AG09309 (cell line): ENCODE results near the gene SLX4IP.

ENCODE experiments used
- DNase-seq: peaks from one replicate; pipeline ENCODE4 v3.0.0-alpha.2; 2010; ENCODE audit warnings: low read depth
- H3K4me3 ChIP-seq: 2 replicates; pipeline ENCODE4 v1.5.1; 2011; ENCODE audit warnings: mild to moderate bottlenecking, low read depth, low read length, moderate library complexity; ENCODE audit not compliant: control insufficient read depth
- CTCF ChIP-seq: IDR thresholded peaks from 2 replicates; pipeline ENCODE4 v1.5.1; 2011; ENCODE audit warnings: mild to moderate bottlenecking, low read depth, low read length, inconsistent platforms; ENCODE audit not compliant: insufficient read depth, control insufficient read depth; ENCODE audit errors: missing control alignments

Gene SLX4IP

GRCh38 chr20:10622657-10623418 lies 187.7 kb downstream of the SLX4IP start:
- peak overlapping the region; percentile 20 for H3K4me3 ChIP-seq
- DNase-seq: no peak

GRCh38 chr20:10625641-10626040 lies 190.5 kb downstream of the SLX4IP start:
- no peak for TF ChIP-seq CTCF
- no peak overlapping the region for H3K4me3 ChIP-seq
- DNase-seq: no peak

More at GRCh38 chr20:10622657-10623418, 187.7 kb downstream of the SLX4IP start:
- no peak for TF ChIP-seq CTCF

GRCh38 chr20:10626896-10627295 lies 191.8 kb downstream of the SLX4IP start:
- TF ChIP-seq CTCF: no peak
- no peak for DNase-seq
- no peak overlapping the region for H3K4me3 ChIP-seq

- DNase-seq: no peak
- TF ChIP-seq CTCF: no peak
- H3K4me3 ChIP-seq: no peak overlapping the region
Measured at GRCh38 chr20:10629946-10630650, 195.0 kb downstream of the SLX4IP start.

GRCh38 chr20:10631126-10631525 lies 196.0 kb downstream of the SLX4IP start:
- TF ChIP-seq CTCF: no peak
- no peak overlapping the region for H3K4me3 ChIP-seq
- DNase-seq: no peak

- no peak for TF ChIP-seq CTCF
- DNase-seq: no peak
- H3K4me3 ChIP-seq: no peak overlapping the region
Measured at GRCh38 chr20:10632721-10633509, 197.8 kb downstream of the SLX4IP start.
